ENCODE measurements around the gene ENTPD8.

Gene ENTPD8

DNA sequence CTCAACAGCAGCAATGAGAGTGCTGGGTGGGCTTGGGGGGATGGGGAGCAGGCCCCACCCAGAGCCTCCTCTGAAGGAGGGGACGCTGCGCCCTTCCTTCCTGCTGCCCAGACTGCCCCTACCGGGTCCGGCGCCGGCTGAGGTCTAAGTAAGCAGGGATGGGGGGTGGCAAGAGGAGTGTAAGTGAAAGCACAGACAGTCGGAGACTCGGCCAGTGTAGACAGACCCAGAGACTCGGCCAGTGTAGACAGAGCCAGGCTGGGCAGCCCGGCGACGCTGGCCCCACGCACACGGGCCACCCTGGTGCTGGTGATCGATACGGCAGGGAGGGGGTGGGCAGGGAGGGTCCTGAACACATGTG is 7.4 kb upstream of the ENTPD8 start:
- Histone ChIP-seq H3K27me3 (ENCODE audit: insufficient read depth, poor library complexity, severe bottlenecking) (no peaks in the 10 kb centered on the region), H3K27ac (replicated peaks) (no peak overlapping the region), H3K4me3 (replicated peaks; ENCODE audit: insufficient read depth, low read length) (no peak overlapping the region)
- TF ChIP-seq POLR2AphosphoS5 (IDR thresholded peaks at IDR 0.05; ENCODE audit: low read depth) (no peak), CTCF (IDR thresholded peaks at IDR 0.05; ENCODE audit: insufficient read depth, low read length) (no peak), GABPA (IDR thresholded peaks at IDR 0.05; ENCODE audit: low read depth) (no peak), SPI1 (IDR thresholded peaks at IDR 0.05; ENCODE audit: borderline replicate concordance, low read depth) (no peak)
- TF ChIP-seq, protein P1, sequence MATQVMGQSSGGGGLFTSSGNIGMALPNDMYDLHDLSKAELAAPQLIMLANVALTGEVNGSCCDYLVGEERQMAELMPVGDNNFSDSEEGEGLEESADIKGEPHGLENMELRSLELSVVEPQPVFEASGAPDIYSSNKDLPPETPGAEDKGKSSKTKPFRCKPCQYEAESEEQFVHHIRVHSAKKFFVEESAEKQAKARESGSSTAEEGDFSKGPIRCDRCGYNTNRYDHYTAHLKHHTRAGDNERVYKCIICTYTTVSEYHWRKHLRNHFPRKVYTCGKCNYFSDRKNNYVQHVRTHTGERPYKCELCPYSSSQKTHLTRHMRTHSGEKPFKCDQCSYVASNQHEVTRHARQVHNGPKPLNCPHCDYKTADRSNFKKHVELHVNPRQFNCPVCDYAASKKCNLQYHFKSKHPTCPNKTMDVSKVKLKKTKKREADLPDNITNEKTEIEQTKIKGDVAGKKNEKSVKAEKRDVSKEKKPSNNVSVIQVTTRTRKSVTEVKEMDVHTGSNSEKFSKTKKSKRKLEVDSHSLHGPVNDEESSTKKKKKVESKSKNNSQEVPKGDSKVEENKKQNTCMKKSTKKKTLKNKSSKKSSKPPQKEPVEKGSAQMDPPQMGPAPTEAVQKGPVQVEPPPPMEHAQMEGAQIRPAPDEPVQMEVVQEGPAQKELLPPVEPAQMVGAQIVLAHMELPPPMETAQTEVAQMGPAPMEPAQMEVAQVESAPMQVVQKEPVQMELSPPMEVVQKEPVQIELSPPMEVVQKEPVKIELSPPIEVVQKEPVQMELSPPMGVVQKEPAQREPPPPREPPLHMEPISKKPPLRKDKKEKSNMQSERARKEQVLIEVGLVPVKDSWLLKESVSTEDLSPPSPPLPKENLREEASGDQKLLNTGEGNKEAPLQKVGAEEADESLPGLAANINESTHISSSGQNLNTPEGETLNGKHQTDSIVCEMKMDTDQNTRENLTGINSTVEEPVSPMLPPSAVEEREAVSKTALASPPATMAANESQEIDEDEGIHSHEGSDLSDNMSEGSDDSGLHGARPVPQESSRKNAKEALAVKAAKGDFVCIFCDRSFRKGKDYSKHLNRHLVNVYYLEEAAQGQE (IDR thresholded peaks at IDR 0.05; ENCODE audit: insufficient replicate concordance, low read depth): no peak
- no peak for DNase-seq (ENCODE audit: low read depth in 1 of 2, low spot score in 1 of 2)

GRCh38 chr9:137447722-137448601 is 6.8 kb upstream of the ENTPD8 start:
- H3K27ac ChIP-seq (replicated peaks): 0 out of 2 replicates have a peak overlapping the region, but pooled peaks have one; percentile 16
- TF ChIP-seq SPI1 (IDR thresholded peaks at IDR 0.05; ENCODE audit: borderline replicate concordance, low read depth) (no peak), POLR2AphosphoS5 (IDR thresholded peaks at IDR 0.05; ENCODE audit: low read depth) (no peak), CTCF (IDR thresholded peaks at IDR 0.05; ENCODE audit: insufficient read depth, low read length) (no peak), GABPA (IDR thresholded peaks at IDR 0.05; ENCODE audit: low read depth) (no peak)
- TF ChIP-seq, protein P1 (IDR thresholded peaks at IDR 0.05; ENCODE audit: insufficient replicate concordance, low read depth): no peak
- DNase-seq (ENCODE audit: low read depth in 1 of 2, low spot score in 1 of 2): no peak
- no peaks in the 10 kb centered on the region for H3K27me3 ChIP-seq (ENCODE audit: insufficient read depth, poor library complexity, severe bottlenecking)
- no peak overlapping the region for H3K4me3 ChIP-seq (replicated peaks; ENCODE audit: insufficient read depth, low read length)

- peak in 1 of 2 experiments; percentile 65 for DNase-seq (ENCODE audit: low read depth in 1 of 2, low spot score in 1 of 2)
- H3K4me3 ChIP-seq (replicated peaks; ENCODE audit: insufficient read depth, low read length): no peak overlapping the region
- no peak for TF ChIP-seq CTCF (IDR thresholded peaks at IDR 0.05; ENCODE audit: insufficient read depth, low read length)
- TF ChIP-seq SPI1 (IDR thresholded peaks at IDR 0.05; ENCODE audit: borderline replicate concordance, low read depth): no peak; the same call in 1 of the 2 replicates
- TF ChIP-seq, protein P1 (IDR thresholded peaks at IDR 0.05; ENCODE audit: insufficient replicate concordance, low read depth): no peak
- no peak; the same call in 1 of the 2 replicates for TF ChIP-seq POLR2AphosphoS5 (IDR thresholded peaks at IDR 0.05; ENCODE audit: low read depth)
- no peak for TF ChIP-seq GABPA (IDR thresholded peaks at IDR 0.05; ENCODE audit: low read depth)
- no peaks in the 10 kb centered on the region for H3K27me3 ChIP-seq (ENCODE audit: insufficient read depth, poor library complexity, severe bottlenecking)
- peak overlapping the region; percentile 40 for H3K27ac ChIP-seq (replicated peaks)
Observed at GRCh38 chr9:137446851-137447471, 5.8 kb upstream of the ENTPD8 start.
